Measurements from ENCODE around the gene CSNK2A1. TPM values are rescaled to one million over a fixed set of nuclear protein-coding genes. Genes with fewer than 3 reads are reported as not detected.

CSNK2A1 gene
- polyA plus RNA-seq, 1 donor from 2014 or later, result 255 TPM

DNA sequence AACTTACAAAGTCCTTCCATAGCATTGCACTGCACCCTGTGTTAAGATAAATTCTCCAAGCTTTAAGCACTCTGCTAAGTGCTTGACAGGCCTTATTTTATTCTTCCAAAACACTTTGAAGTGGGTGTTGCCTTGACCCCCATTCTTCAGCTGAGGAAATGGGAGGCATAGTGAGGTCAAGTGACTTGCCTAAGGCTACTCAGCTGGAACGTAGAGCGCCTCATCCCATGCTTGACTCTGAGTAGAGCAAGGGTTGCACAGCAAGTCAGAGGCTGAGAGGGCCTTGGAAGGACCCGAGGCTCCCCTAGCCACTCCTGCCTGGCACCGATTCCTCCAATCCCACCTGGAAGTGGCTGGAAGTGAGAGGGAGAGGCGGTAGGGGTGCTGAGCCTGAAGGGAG lies 19.6 kb upstream of the CSNK2A1 start:
- H3F3A ChIP-seq (ENCODE audit: insufficient read depth, low read length, poor library complexity, severe bottlenecking), result no peaks in the 10 kb centered on the region
- no peak overlapping the region for H3K9ac ChIP-seq (ENCODE audit: low read length)
- no peak overlapping the region for H3K4me2 ChIP-seq (ENCODE audit: low read length)
- H4K20me1 ChIP-seq (ENCODE audit: insufficient read depth), result no peaks in the 10 kb centered on the region
- H3K9me3 ChIP-seq (ENCODE audit: low read length), result no peaks in the 10 kb centered on the region
- H3K36me3 ChIP-seq (ENCODE audit: insufficient read depth, low read length), result no peaks in the 10 kb centered on the region
- H3K27me3 ChIP-seq (ENCODE audit: insufficient read depth, low read depth, low read length), result no peaks in the 10 kb centered on the region
- no peak overlapping the region for H3K4me3 ChIP-seq (ENCODE audit: low read length)
- H3K9me2 ChIP-seq (ENCODE audit: insufficient read depth, low read length), result no peaks in the 10 kb centered on the region
- no peak overlapping the region for H2AFZ ChIP-seq (ENCODE audit: low read depth, low read length)
- no peak overlapping the region for H3K27ac ChIP-seq (ENCODE audit: low read length)
- H3K79me2 ChIP-seq (replicated peaks; ENCODE audit: insufficient read depth, low read length), result no peaks in the 10 kb centered on the region
- TF ChIP-seq POLR2AphosphoS5 (IDR thresholded peaks at IDR 0.05), result no peak
- TF ChIP-seq MXI1 (conservative IDR thresholded peaks at IDR 0.05; ENCODE audit: poor library complexity, severe bottlenecking), result no peak
- no peak for TF ChIP-seq EZH2 (IDR thresholded peaks at IDR 0.05; ENCODE audit: borderline replicate concordance, insufficient read depth, low read length, poor library complexity, severe bottlenecking)
- TF ChIP-seq CTCF (IDR thresholded peaks at IDR 0.05; ENCODE audit: poor library complexity, severe bottlenecking), result no peak
- no peak for TF ChIP-seq EP300 (conservative IDR thresholded peaks at IDR 0.05; ENCODE audit: poor library complexity, severe bottlenecking)
- no peak for TF ChIP-seq RAD21 (conservative IDR thresholded peaks at IDR 0.05)
- TF ChIP-seq SMC3 (conservative IDR thresholded peaks at IDR 0.05; ENCODE audit: poor library complexity), result no peak
- TF ChIP-seq, protein P1, sequence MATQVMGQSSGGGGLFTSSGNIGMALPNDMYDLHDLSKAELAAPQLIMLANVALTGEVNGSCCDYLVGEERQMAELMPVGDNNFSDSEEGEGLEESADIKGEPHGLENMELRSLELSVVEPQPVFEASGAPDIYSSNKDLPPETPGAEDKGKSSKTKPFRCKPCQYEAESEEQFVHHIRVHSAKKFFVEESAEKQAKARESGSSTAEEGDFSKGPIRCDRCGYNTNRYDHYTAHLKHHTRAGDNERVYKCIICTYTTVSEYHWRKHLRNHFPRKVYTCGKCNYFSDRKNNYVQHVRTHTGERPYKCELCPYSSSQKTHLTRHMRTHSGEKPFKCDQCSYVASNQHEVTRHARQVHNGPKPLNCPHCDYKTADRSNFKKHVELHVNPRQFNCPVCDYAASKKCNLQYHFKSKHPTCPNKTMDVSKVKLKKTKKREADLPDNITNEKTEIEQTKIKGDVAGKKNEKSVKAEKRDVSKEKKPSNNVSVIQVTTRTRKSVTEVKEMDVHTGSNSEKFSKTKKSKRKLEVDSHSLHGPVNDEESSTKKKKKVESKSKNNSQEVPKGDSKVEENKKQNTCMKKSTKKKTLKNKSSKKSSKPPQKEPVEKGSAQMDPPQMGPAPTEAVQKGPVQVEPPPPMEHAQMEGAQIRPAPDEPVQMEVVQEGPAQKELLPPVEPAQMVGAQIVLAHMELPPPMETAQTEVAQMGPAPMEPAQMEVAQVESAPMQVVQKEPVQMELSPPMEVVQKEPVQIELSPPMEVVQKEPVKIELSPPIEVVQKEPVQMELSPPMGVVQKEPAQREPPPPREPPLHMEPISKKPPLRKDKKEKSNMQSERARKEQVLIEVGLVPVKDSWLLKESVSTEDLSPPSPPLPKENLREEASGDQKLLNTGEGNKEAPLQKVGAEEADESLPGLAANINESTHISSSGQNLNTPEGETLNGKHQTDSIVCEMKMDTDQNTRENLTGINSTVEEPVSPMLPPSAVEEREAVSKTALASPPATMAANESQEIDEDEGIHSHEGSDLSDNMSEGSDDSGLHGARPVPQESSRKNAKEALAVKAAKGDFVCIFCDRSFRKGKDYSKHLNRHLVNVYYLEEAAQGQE (IDR thresholded peaks at IDR 0.05; ENCODE audit: borderline replicate concordance), result no peak
- no peak for TF ChIP-seq TAF1 (IDR thresholded peaks at IDR 0.05; ENCODE audit: low read depth)

DNA sequence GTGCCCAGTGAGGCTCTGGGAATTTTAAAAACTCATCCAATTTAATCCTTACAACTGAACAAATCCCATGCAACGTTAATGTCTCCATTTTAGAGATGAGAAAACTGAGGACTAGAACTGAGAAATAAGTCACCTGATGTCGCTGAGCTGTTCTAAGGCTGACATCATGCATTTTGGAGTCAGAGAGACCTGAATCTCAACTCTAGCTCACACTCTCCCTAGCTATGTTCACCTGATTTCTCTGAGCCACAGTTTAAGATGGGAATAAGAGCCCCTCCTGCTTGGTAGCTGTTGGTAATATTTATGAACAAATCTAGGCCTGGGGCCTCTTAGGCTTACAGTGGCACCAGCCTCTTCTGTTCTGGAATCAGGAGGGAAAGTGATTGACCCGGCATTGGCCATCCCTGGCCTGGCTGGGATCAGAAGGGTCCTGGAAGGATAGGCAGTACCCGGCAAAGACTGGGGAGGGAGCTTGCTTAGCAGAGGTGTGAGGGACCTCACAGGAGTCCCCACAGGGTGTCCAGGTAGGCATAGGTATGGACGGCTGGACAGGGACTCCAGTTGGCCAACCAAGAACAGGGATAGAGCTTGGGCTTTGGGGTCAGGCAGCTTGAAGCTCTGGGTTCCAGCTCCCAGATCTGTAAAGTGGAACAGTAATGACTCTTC lies 18.8 kb upstream of the CSNK2A1 start:
- Histone ChIP-seq H3K79me2 (replicated peaks; ENCODE audit: insufficient read depth, low read length) (no peaks in the 10 kb centered on the region), H2AFZ (ENCODE audit: low read depth, low read length) (no peak overlapping the region), H3K9me2 (ENCODE audit: insufficient read depth, low read length) (no peaks in the 10 kb centered on the region), H3K27ac (ENCODE audit: low read length) (no peak overlapping the region), H3K9ac (ENCODE audit: low read length) (no peak overlapping the region), H3K9me3 (ENCODE audit: low read length) (no peaks in the 10 kb centered on the region), H3K36me3 (ENCODE audit: insufficient read depth, low read length) (no peaks in the 10 kb centered on the region), H3K27me3 (ENCODE audit: insufficient read depth, low read depth, low read length) (no peaks in the 10 kb centered on the region), H3K4me2 (ENCODE audit: low read length) (no peak overlapping the region), H3K4me3 (ENCODE audit: low read length) (no peak overlapping the region), H4K20me1 (ENCODE audit: insufficient read depth) (no peaks in the 10 kb centered on the region), H3F3A (ENCODE audit: insufficient read depth, low read length, poor library complexity, severe bottlenecking) (no peaks in the 10 kb centered on the region)
- TF ChIP-seq POLR2AphosphoS5 (IDR thresholded peaks at IDR 0.05), result no peak
- TF ChIP-seq EZH2 (IDR thresholded peaks at IDR 0.05; ENCODE audit: borderline replicate concordance, insufficient read depth, low read length, poor library complexity, severe bottlenecking), result no peak
- TF ChIP-seq MXI1 (conservative IDR thresholded peaks at IDR 0.05; ENCODE audit: poor library complexity, severe bottlenecking), result no peak
- TF ChIP-seq CTCF (IDR thresholded peaks at IDR 0.05; ENCODE audit: poor library complexity, severe bottlenecking), result no peak
- TF ChIP-seq SMC3 (conservative IDR thresholded peaks at IDR 0.05; ENCODE audit: poor library complexity), result no peak
- TF ChIP-seq, protein P1 (IDR thresholded peaks at IDR 0.05; ENCODE audit: borderline replicate concordance), result no peak
- no peak for TF ChIP-seq EP300 (conservative IDR thresholded peaks at IDR 0.05; ENCODE audit: poor library complexity, severe bottlenecking)
- TF ChIP-seq RAD21 (conservative IDR thresholded peaks at IDR 0.05), result no peak
- TF ChIP-seq TAF1 (IDR thresholded peaks at IDR 0.05; ENCODE audit: low read depth), result no peak
